Measurements from ENCODE around the gene PCDHGA5. TPM values are rescaled to one million over a fixed set of nuclear protein-coding genes. Genes with fewer than 3 reads are reported as not detected.

PCDHGA5 gene
- total and polyA plus RNA-seq, 2 of the 8 experiments (the other 6 are each of a cell fraction or from before 2014, with no cell fraction given) = 1.1 to 1.3 TPM

DNA sequence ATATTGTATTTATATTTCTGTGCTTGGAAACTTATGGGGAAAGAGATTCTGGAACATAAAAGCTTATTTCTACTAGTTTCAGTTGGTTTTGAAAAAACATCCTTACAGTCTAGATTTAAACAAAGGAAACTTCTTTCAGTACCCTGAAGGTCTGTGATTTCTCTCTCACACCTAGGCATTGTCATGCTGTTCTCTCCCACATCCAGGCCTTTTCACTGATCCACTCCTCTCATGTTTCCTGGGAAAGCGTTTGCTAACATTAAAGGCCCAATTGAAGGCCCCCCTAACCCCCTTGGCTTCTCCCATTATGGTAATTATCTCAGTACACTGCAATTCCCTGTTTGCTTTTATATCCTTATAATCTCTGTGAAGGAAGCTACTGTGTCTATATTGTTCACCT lies 21.2 kb upstream of the PCDHGA5 start:
- Histone ChIP-seq H4K5ac (ENCODE audit: insufficient read length, low read depth, low read length) (no peak overlapping the region), H3K9me3 (ENCODE audit: insufficient read depth in 2 of 2, low read depth in 1 of 2, low read length in 1 of 2) (peaks cover 33 to 46% of the 10 kb centered on the region in 2 experiments; a peak in 3 of 4 replicates), H3K56ac (replicated peaks; ENCODE audit: insufficient read length, low read depth, low read length) (no peak overlapping the region), H4K8ac (ENCODE audit: extremely low read depth, insufficient read depth, low read length) (no peak overlapping the region), H2BK5ac (ENCODE audit: low read depth, low read length) (no peak overlapping the region), H3K4me1 (replicated peaks in 1 of 4; ENCODE audit: control insufficient read depth in 3 of 4, insufficient read depth in 4 of 4, low read length in 3 of 4) (no peaks in the 10 kb centered on the region), H3K18ac (ENCODE audit: extremely low read depth, low read length) (no peak overlapping the region), H3K23me2 (ENCODE audit: low read depth, low read length) (no peaks in the 10 kb centered on the region), H3K14ac (ENCODE audit: insufficient read length) (no peak overlapping the region), H2BK20ac (ENCODE audit: low read length) (no peak overlapping the region), H3K27ac (ENCODE audit: low read depth, low read length) (no peak overlapping the region), H2AFZ (ENCODE audit: low read length) (no peak overlapping the region), H3K27me3 (replicated peaks in 1 of 4; ENCODE audit: control insufficient read depth in 3 of 4, extremely low read depth in 1 of 4, insufficient read depth in 3 of 4, low read length in 3 of 4) (no peaks in the 10 kb centered on the region), H3K4ac (replicated peaks; ENCODE audit: insufficient read length, low read depth, low read length) (no peak overlapping the region), H3K36me3 (ENCODE audit: control insufficient read depth in 2 of 4, insufficient read depth in 4 of 4, low read length in 3 of 4) (no peaks in the 10 kb centered on the region), H3K9ac (replicated peaks in 1 of 4; ENCODE audit: extremely low read depth in 1 of 4, low read depth in 3 of 4, low read length in 3 of 4) (no peak overlapping the region), H4K91ac (replicated peaks; ENCODE audit: insufficient read length, low read length) (no peak overlapping the region), H2BK12ac (ENCODE audit: low read depth, low read length) (no peak overlapping the region), H2BK15ac (ENCODE audit: low read length) (no peak overlapping the region), H3K79me1 (ENCODE audit: low read depth, low read length) (no peaks in the 10 kb centered on the region), H2AK5ac (ENCODE audit: low read depth, low read length) (no peak overlapping the region), H3K4me3 (ENCODE audit: extremely low read depth in 1 of 4, insufficient read depth in 2 of 4, low read depth in 3 of 4, low read length in 4 of 4) (no peak overlapping the region), H3K4me2 (ENCODE audit: insufficient read depth in 1 of 2, low read depth in 2 of 2, low read length in 2 of 2) (no peak overlapping the region), H4K20me1 (replicated peaks in 1 of 2; ENCODE audit: control insufficient read depth in 1 of 2, insufficient read depth in 2 of 2, low read length in 2 of 2) (no peaks in the 10 kb centered on the region), H3K23ac (ENCODE audit: insufficient read length) (no peak overlapping the region), H2BK120ac (replicated peaks; ENCODE audit: low read depth, low read length) (no peak overlapping the region), H3K79me2 (ENCODE audit: control insufficient read depth in 1 of 2, insufficient read depth in 2 of 2, low read length in 2 of 2) (no peaks in the 10 kb centered on the region)
- DNase-seq (ENCODE audit: low read depth in 1 of 2, low spot score in 2 of 2) (no peak), FAIRE-seq (no peak)
- TF ChIP-seq RBBP5 (IDR thresholded peaks at IDR 0.05; ENCODE audit: borderline replicate concordance, low read depth, low read length) (no peak), HDAC6 (IDR thresholded peaks at IDR 0.05; ENCODE audit: low read depth, low read length) (no peak), EGR1 (IDR thresholded peaks at IDR 0.05; ENCODE audit: borderline replicate concordance, low read depth, low read length) (no peak), TCF12 (IDR thresholded peaks at IDR 0.05; ENCODE audit: low read depth, low read length) (no peak), POU5F1 (IDR thresholded peaks at IDR 0.05; ENCODE audit: low read depth, low read length) (no peak), FOSL1 (IDR thresholded peaks at IDR 0.05; ENCODE audit: insufficient read depth, low read depth, low read length) (no peak), BACH1 (IDR thresholded peaks at IDR 0.05; ENCODE audit: low read length) (no peak)
- TF ChIP-seq, protein P1, sequence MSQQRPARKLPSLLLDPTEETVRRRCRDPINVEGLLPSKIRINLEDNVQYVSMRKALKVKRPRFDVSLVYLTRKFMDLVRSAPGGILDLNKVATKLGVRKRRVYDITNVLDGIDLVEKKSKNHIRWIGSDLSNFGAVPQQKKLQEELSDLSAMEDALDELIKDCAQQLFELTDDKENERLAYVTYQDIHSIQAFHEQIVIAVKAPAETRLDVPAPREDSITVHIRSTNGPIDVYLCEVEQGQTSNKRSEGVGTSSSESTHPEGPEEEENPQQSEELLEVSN (IDR thresholded peaks at IDR 0.05) = no peak
- ChIA-PET POLR2A (ENCODE audit: partially characterized antibody) (no interaction called here), CTCF (ENCODE audit: partially characterized antibody) (interaction anchor here (0.8 to 4.8 kb wide), 26 partner anchors 8 to 224 kb away, joined by 3 to 21 read pairs (median 4); partner anchors contain the start of genes PCDHB14, PCDHB15, PCDHB4 and PCDHGA1)
- 85% methylated on average over 1 of the region's 1 CpG; no CpG with 5 or more reads in 1 of the 2 experiments for WGBS, 2 experiments (ENCODE audit: extremely low coverage in 1 of 2, insufficient coverage in 1 of 2, insufficient read length in 1 of 2, insufficient replicate concordance in 2 of 2, low coverage in 1 of 2, low lambda C conversion rate in 2 of 2, missing lambda C conversion rate in 1 of 2)

All from H1 (cell line).